ENCODE results near the gene AP2A2. TPM values are rescaled to one million over a fixed set of nuclear protein-coding genes. Genes with fewer than 3 reads are reported as not detected.

The AP2A2 gene
- total RNA-seq, 1 experiment from 2014 or later = 55.5 TPM

- no peak for TF ChIP-seq TCF7L2 (IDR thresholded peaks at IDR 0.05; ENCODE audit: borderline replicate concordance, extremely low read depth, insufficient read depth, insufficient read length)
- TF ChIP-seq EZH2phosphoT487 (IDR thresholded peaks at IDR 0.05; ENCODE audit: borderline replicate concordance) = no peak
- no peak for TF ChIP-seq ZNF274 (IDR thresholded peaks at IDR 0.05; ENCODE audit: low read depth, low read length)
- TF ChIP-seq SRF (IDR thresholded peaks at IDR 0.05; ENCODE audit: low read depth) = no peak
Observed at GRCh38 chr11:905952-906351, 19.7 kb upstream of the AP2A2 start (continued).

- no TSS peak for BruUV-seq (replicated peaks)
- peaks cover 49% of the 10 kb centered on the region for H3K79me2 ChIP-seq (ENCODE audit: insufficient read depth, low read length)
- no peaks in the 10 kb centered on the region for H3K27me3 ChIP-seq (ENCODE audit: insufficient read depth, low read length)
- H3K4me1 ChIP-seq (ENCODE audit: control insufficient read depth in 1 of 2, insufficient read depth in 2 of 2, low read length in 2 of 2) = peaks cover 12 to 24% of the 10 kb centered on the region in 2 experiments
- H4K20me1 ChIP-seq (ENCODE audit: insufficient read depth) = no peaks in the 10 kb centered on the region
- H3K27ac ChIP-seq (ENCODE audit: low read depth, low read length) = no peak overlapping the region
- POLR2A ChIA-PET = no interaction called here
- no peak overlapping the region for H3K9ac ChIP-seq (ENCODE audit: low read length)
- no peak overlapping the region for H3K4me3 ChIP-seq (replicated peaks in 1 of 2; ENCODE audit: low read depth in 1 of 2, low read length in 2 of 2)
- TF ChIP-seq YY1 (IDR thresholded peaks at IDR 0.05; ENCODE audit: extremely low read depth, insufficient replicate concordance, low read depth, low read length) = no peak
- TF ChIP-seq EGR1 (IDR thresholded peaks at IDR 0.05; ENCODE audit: low read depth) = no peak
- TF ChIP-seq SP1 (IDR thresholded peaks at IDR 0.05; ENCODE audit: low read depth) = no peak
- no peak for TF ChIP-seq EZH2 (IDR thresholded peaks at IDR 0.05)
- no peak for TF ChIP-seq ELF1 (IDR thresholded peaks at IDR 0.05; ENCODE audit: borderline replicate concordance, low read depth)
- no peak for TF ChIP-seq ZFX (IDR thresholded peaks at IDR 0.05)
- TF ChIP-seq TCF7L2 (IDR thresholded peaks at IDR 0.05; ENCODE audit: borderline replicate concordance, extremely low read depth, insufficient read depth, insufficient read length) = no peak
- no peak for TF ChIP-seq RAD21 (IDR thresholded peaks at IDR 0.05; ENCODE audit: low read depth)
- no peak overlapping the region for H3K4me2 ChIP-seq (ENCODE audit: low read length)
- H3K36me3 ChIP-seq (ENCODE audit: control insufficient read depth in 1 of 2, insufficient read depth in 2 of 2, low read length in 2 of 2) = peaks cover 11 to 27% of the 10 kb centered on the region in 2 experiments; a peak in 3 of 4 replicates
- no peak for ATAC-seq
- no peak overlapping the region for H2AFZ ChIP-seq (ENCODE audit: low read depth, low read length, poor library complexity, severe bottlenecking)
- DNase-seq (ENCODE audit: low read depth, low spot score) = no peak
- no peaks in the 10 kb centered on the region for H3K9me2 ChIP-seq (ENCODE audit: insufficient read depth)
- RAD21 ChIA-PET (ENCODE audit: low non-redundant PET in 1 of 2, low total read pairs in 2 of 2, uncharacterized antibody in 2 of 2, unreplicated experiment in 2 of 2) = no interaction called here
- intact Hi-C loops (cut with micrococcal nuclease) = no loop called here
- CTCF ChIA-PET = no interaction called here
- no peaks in the 10 kb centered on the region for H3K9me3 ChIP-seq (ENCODE audit: control insufficient read depth in 1 of 2, insufficient read depth in 1 of 2, low read depth in 1 of 2, low read length in 2 of 2)
Observed at GRCh38 chr11:907668-908067, 18.0 kb upstream of the AP2A2 start.
